ENCODE data around the gene CCDC97.
"Not testable (repeated sequence)": the region's sequence is repeated elsewhere in the genome, so short reads cannot be mapped to it uniquely, and the experiment has no call there.

Gene CCDC97

DNA sequence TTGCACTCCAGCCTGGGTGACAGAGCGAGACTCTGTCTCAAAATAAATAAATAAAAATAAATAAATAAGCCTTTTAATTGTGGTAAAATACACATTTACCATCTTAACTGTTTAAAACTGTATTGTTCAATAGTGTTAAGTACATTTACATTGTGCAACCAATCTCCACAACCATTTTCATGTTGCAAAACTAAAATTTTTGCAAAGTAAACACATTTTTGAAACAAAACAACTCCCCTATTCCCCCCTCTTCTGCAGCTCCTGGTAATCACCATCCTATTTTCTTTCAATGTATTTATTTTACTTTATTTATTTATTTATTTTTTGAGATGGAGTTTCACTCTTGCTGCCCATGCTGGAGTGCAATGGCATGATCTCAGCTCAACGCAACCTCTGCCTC, 59.8 kb downstream of the CCDC97 start:
- DNase-seq = no peak

GRCh38 chr19:41371119-41371518, 61.1 kb downstream of the CCDC97 start:
- DNase-seq = not testable (repeated sequence)

- no peak for DNase-seq
Measured at GRCh38 chr19:41371541-41371940, 61.6 kb downstream of the CCDC97 start.

DNA sequence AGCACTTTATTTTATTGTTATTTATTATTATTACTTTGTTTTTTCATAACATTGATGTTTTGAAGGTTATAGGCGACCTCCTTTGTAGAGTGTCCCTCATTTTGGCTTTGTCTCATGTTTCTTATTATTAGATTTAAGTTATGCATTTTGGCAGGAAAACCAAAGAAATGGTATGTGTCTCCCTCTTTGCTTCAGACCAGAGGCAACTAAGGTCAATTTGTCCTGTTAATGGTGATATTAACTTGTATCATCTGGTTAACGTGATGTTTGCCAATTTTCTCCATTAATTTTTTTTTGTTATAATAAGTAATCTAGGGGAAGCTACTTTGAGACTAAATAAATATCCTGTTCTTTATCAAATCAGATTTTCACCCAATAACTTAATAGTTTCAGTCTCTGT, 62.5 kb downstream of the CCDC97 start:
- DNase-seq = no peak

DNA sequence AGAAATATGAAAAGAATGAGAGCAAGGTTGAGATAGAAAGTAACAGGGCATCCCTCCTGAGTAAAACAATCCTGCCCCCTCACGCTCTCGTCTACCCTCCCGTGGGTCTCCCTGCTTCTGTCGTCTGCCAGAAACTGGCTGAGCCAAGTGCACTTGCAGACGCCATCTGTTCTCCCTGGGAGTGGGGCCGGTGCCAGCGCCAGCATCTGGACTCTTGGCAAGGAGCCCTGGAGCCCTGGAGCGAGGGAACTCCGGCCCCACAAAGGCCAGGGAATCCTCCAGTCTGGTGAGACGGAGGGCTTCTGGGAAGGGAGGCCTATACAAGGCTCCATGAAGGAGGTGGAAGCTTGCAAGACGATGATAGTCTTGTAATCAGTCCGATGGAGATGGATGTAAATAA, 64.0 kb downstream of the CCDC97 start:
- peak in 1 of 2 experiments; percentile 13 for DNase-seq

Data from NCI-H1930 (cell line).